Panc1 (cell line): ENCODE results near the gene CERT1. TPM values are rescaled to one million over a fixed set of nuclear protein-coding genes. Genes with fewer than 3 reads are reported as not detected.

Experiments used
- ATAC-seq: fragments of 200-7000 bp; cut with Tn5 transposase; 2 replicates; pipeline ENCODE4 v1.9.1; 2020; ENCODE audit warnings: mild to moderate bottlenecking, moderate library complexity
- BruUV-seq: library from RNA; stranded (reverse); fragments of 400-500 nt; replicated peaks from 2 replicates; lab custom pipeline; 2021; lab: Mats Ljungman, UMichigan
- CTCF ChIA-PET: fragments of 300-600 bp; sonication (Branson Sonifier 250); formaldehyde crosslinking; loops from one replicate; lab custom pipeline; 2022; ENCODE audit warnings: antibody characterized with exemption; lab: Charles Lee
- POLR2A ChIA-PET: fragments of 300-600 bp; sonication (Branson Sonifier 250); formaldehyde crosslinking; loops from one replicate; lab custom pipeline; 2022; ENCODE audit warnings: antibody characterized with exemption; lab: Charles Lee
- DNase-seq: peaks from one replicate; pipeline ENCODE4 v3.0.0-alpha.2; 2010; ENCODE audit warnings: low read depth, low spot score
- H3K27ac ChIP-seq: 2 replicates; pipeline ENCODE4 v1.5.1; 2011; ENCODE audit warnings: mild to moderate bottlenecking, low read length, inconsistent platforms
- H3K27me3 ChIP-seq: fragments of 200-500 bp; sonication (Bioruptor generic); 2 replicates; pipeline ENCODE4 v1.6.0; 2014; ENCODE audit warnings: low read length, inconsistent platforms; ENCODE audit not compliant: control insufficient read depth, insufficient read depth
- H3K36me3 ChIP-seq: fragments of 200-500 bp; sonication (Bioruptor generic); 2 replicates; pipeline ENCODE4 v1.5.1; 2014; ENCODE audit warnings: inconsistent platforms, mild to moderate bottlenecking, low read length, moderate library complexity; ENCODE audit not compliant: control insufficient read depth, insufficient read depth
- H3K4me1 ChIP-seq: 2 replicates; pipeline ENCODE4 v1.5.1; 2011; ENCODE audit warnings: inconsistent platforms, mild to moderate bottlenecking, low read length, moderate library complexity; ENCODE audit not compliant: control insufficient read depth, insufficient read depth
- H3K4me3 ChIP-seq, 2 experiments: 2 replicates each; pipeline ENCODE4 v1.5.1; 2011 to 2012; ENCODE audit warnings: low read depth in 2 of 2, low read length in 2 of 2, mild to moderate bottlenecking in 2 of 2, inconsistent platforms in 1 of 2, moderate library complexity in 1 of 2
- H3K9me3 ChIP-seq: fragments of 200-500 bp; sonication (Bioruptor generic); 2 replicates; pipeline ENCODE4 v1.5.1; 2014; ENCODE audit warnings: low read depth, mild to moderate bottlenecking, inconsistent platforms, low read length, moderate library complexity; ENCODE audit not compliant: control insufficient read depth, insufficient read depth
- POLR2AphosphoS5 ChIP-seq: IDR thresholded peaks from 2 replicates; pipeline ENCODE4 v1.6.1; 2012; ENCODE audit warnings: mild to moderate bottlenecking, low read depth, low read length, moderate library complexity
- SIN3A ChIP-seq: IDR thresholded peaks from 2 replicates; pipeline ENCODE4 v1.6.1; 2012; ENCODE audit warnings: low read depth, mild to moderate bottlenecking, low read length, moderate library complexity, borderline replicate concordance; ENCODE audit not compliant: insufficient read depth
- TCF7L2 ChIP-seq: IDR thresholded peaks from 2 replicates; pipeline ENCODE4 v1.6.1; 2011; ENCODE audit warnings: mild to moderate bottlenecking, low read depth, low read length, inconsistent platforms
- in situ Hi-C: cut with HindIII; loops from 2 replicates; pipeline ENCODE4 v1.10.0; 2016; ENCODE audit warnings: low sequenced_read_pairs, low pct_unique_long_range_greater_than_20kb
- intact Hi-C: fragments of 100-400 bp; cut with micrococcal nuclease; formaldehyde crosslinking; loops from one replicate; pipeline ENCODE4 v1.10.0; 2022; ENCODE audit not compliant: unreplicated experiment
- total RNA-seq: library from RNA; stranded (reverse); gene quantifications from one replicate; pipeline ENCODE4 v1.2.1, GENCODE V29; 2021; ENCODE audit not compliant: unreplicated experiment
- TF ChIP-seq, protein P1 (sequence below): fragments of 450-650 bp; IDR thresholded peaks from 2 replicates; pipeline ENCODE4 v1.5.1; 2017; ENCODE audit warnings: mild to moderate bottlenecking
- TF ChIP-seq, protein P2 (sequence below), 2 experiments: IDR thresholded peaks; 2 replicates each; pipeline ENCODE4 v1.6.1; 2011 to 2012; ENCODE audit warnings: low read depth in 2 of 2, control low read depth in 1 of 2, low read length in 1 of 2, mild to moderate bottlenecking in 1 of 2, moderate library complexity in 1 of 2; ENCODE audit not compliant: insufficient read depth in 1 of 2

The CERT1 gene
- total RNA-seq, 1 experiment from 2014 or later: 26.7 TPM

DNA sequence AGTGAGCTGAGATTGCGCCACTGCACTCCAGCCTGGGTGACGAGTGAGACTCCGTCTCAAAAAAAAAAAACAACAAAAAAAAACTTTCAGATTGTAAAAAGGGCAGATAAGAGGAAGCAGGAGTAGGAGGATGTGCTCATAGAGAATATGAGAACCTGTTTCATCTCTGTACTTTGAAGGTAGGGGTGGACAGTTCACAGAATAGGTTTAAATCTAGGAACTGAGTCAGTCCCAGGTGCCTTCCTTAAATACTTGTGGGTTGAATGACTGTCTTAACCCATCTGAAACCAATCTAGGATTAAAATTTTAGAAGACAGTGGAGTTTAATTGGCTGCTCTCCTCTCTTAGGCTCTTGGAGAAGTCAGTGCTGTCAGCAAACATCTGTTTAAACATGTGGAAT, 12.6 kb upstream of the CERT1 start:
- TF ChIP-seq, protein P1, sequence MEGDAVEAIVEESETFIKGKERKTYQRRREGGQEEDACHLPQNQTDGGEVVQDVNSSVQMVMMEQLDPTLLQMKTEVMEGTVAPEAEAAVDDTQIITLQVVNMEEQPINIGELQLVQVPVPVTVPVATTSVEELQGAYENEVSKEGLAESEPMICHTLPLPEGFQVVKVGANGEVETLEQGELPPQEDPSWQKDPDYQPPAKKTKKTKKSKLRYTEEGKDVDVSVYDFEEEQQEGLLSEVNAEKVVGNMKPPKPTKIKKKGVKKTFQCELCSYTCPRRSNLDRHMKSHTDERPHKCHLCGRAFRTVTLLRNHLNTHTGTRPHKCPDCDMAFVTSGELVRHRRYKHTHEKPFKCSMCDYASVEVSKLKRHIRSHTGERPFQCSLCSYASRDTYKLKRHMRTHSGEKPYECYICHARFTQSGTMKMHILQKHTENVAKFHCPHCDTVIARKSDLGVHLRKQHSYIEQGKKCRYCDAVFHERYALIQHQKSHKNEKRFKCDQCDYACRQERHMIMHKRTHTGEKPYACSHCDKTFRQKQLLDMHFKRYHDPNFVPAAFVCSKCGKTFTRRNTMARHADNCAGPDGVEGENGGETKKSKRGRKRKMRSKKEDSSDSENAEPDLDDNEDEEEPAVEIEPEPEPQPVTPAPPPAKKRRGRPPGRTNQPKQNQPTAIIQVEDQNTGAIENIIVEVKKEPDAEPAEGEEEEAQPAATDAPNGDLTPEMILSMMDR: no peak
- TF ChIP-seq TCF7L2: no peak
- no peak for TF ChIP-seq POLR2AphosphoS5
- TF ChIP-seq, protein P2, sequence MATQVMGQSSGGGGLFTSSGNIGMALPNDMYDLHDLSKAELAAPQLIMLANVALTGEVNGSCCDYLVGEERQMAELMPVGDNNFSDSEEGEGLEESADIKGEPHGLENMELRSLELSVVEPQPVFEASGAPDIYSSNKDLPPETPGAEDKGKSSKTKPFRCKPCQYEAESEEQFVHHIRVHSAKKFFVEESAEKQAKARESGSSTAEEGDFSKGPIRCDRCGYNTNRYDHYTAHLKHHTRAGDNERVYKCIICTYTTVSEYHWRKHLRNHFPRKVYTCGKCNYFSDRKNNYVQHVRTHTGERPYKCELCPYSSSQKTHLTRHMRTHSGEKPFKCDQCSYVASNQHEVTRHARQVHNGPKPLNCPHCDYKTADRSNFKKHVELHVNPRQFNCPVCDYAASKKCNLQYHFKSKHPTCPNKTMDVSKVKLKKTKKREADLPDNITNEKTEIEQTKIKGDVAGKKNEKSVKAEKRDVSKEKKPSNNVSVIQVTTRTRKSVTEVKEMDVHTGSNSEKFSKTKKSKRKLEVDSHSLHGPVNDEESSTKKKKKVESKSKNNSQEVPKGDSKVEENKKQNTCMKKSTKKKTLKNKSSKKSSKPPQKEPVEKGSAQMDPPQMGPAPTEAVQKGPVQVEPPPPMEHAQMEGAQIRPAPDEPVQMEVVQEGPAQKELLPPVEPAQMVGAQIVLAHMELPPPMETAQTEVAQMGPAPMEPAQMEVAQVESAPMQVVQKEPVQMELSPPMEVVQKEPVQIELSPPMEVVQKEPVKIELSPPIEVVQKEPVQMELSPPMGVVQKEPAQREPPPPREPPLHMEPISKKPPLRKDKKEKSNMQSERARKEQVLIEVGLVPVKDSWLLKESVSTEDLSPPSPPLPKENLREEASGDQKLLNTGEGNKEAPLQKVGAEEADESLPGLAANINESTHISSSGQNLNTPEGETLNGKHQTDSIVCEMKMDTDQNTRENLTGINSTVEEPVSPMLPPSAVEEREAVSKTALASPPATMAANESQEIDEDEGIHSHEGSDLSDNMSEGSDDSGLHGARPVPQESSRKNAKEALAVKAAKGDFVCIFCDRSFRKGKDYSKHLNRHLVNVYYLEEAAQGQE (IDR thresholded peaks at IDR 0.05; ENCODE audit: insufficient read depth in 1 of 2, low read depth in 2 of 2, low read length in 1 of 2): no peak
- no peak for TF ChIP-seq SIN3A
- no peaks in the 10 kb centered on the region for H3K36me3 ChIP-seq
- CTCF ChIA-PET: interaction anchor here (0.7 kb wide), 1 partner anchor 157 kb away, joined by 3 read pairs; no protein-coding TSS in a partner anchor
- H3K4me1 ChIP-seq: no peaks in the 10 kb centered on the region
- DNase-seq (no peak), ATAC-seq (no peak)
- intact Hi-C loops: no loop called here
- peaks cover 16% of the 10 kb centered on the region; the same call in 1 of the 2 replicates for H3K9me3 ChIP-seq
- in situ Hi-C loops: no loop called here
- no peak overlapping the region for H3K27ac ChIP-seq
- no peaks in the 10 kb centered on the region for H3K27me3 ChIP-seq
- POLR2A ChIA-PET: no interaction called here
- H3K4me3 ChIP-seq: no peak overlapping the region
- no TSS peak for BruUV-seq

DNA sequence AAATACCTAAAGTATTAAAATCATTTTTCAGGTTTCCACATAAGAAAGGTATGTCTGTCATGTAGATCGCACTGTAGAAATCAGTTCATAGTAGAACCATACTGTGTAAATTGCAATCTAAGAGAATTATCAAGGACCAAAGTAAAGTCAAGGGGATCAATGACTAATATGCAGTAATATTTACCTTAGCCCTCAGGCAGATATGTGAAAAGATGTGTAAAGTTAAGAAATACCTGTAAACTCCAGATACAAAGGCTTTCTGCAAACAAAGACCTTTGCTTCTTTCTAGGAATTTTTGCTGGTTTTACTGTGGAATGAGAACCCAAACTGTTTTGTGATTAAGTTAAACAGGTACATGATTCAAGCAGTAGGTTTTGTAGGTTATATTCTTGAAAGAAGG, 11.8 kb upstream of the CERT1 start:
- TF ChIP-seq, protein P2 (IDR thresholded peaks at IDR 0.05; ENCODE audit: insufficient read depth in 1 of 2, low read depth in 2 of 2, low read length in 1 of 2): no peak
- no peak for TF ChIP-seq SIN3A
- TF ChIP-seq, protein P1: no peak
- in situ Hi-C loops: no loop called here
- H3K4me3 ChIP-seq: no peak overlapping the region
- H3K4me1 ChIP-seq: no peaks in the 10 kb centered on the region
- H3K27ac ChIP-seq: no peak overlapping the region
- no TSS peak for BruUV-seq
- H3K27me3 ChIP-seq: no peaks in the 10 kb centered on the region
- DNase-seq (no peak), ATAC-seq (no peak)
- POLR2A ChIA-PET: no interaction called here
- CTCF ChIA-PET: interaction anchor here (0.7 kb wide), 1 partner anchor 158 kb away, joined by 3 read pairs; no protein-coding TSS in a partner anchor
- peaks cover 16% of the 10 kb centered on the region; the same call in 1 of the 2 replicates for H3K9me3 ChIP-seq
- intact Hi-C loops: no loop called here
- H3K36me3 ChIP-seq: no peaks in the 10 kb centered on the region
